GM12874 (cell line): ENCODE results near the gene NCOA5.

Experiments
- CTCF ChIP-seq: IDR thresholded peaks from 2 replicates; pipeline ENCODE4 v1.5.1; 2011; ENCODE audit warnings: low read depth, mild to moderate bottlenecking, control low read depth, low read length, moderate library complexity; ENCODE audit not compliant: insufficient read depth

NCOA5 gene

GRCh38 chr20:46036370-46036769 is 53.4 kb downstream of the NCOA5 start:
- TF ChIP-seq CTCF, result no peak

- TF ChIP-seq CTCF, result no peak
Observed at GRCh38 chr20:46035713-46036112, 54.0 kb downstream of the NCOA5 start.

GRCh38 chr20:46035253-46035652 is 54.5 kb downstream of the NCOA5 start:
- no peak for TF ChIP-seq CTCF

GRCh38 chr20:46034039-46034438 is 55.7 kb downstream of the NCOA5 start:
- TF ChIP-seq CTCF, result no peak

- no peak for TF ChIP-seq CTCF
Observed at GRCh38 chr20:46031701-46032254, 58.0 kb downstream of the NCOA5 start.

GRCh38 chr20:46031014-46031569 is 58.7 kb downstream of the NCOA5 start:
- TF ChIP-seq CTCF, result no peak

- no peak for TF ChIP-seq CTCF
Observed at GRCh38 chr20:46030284-46031013, 59.3 kb downstream of the NCOA5 start.
